HPDE6-E6E7 (cell line): ENCODE measurements around the gene CIT.
"Not testable (repeated sequence)": the region's sequence is repeated elsewhere in the genome, so short reads cannot be mapped to it uniquely, and the experiment has no call there.

Experiments
- DNase-seq: peaks from one replicate; pipeline ENCODE4 v3.0.0; 2011; ENCODE audit warnings: missing footprints; ENCODE audit errors: extremely low spot score

CIT gene, protein sequence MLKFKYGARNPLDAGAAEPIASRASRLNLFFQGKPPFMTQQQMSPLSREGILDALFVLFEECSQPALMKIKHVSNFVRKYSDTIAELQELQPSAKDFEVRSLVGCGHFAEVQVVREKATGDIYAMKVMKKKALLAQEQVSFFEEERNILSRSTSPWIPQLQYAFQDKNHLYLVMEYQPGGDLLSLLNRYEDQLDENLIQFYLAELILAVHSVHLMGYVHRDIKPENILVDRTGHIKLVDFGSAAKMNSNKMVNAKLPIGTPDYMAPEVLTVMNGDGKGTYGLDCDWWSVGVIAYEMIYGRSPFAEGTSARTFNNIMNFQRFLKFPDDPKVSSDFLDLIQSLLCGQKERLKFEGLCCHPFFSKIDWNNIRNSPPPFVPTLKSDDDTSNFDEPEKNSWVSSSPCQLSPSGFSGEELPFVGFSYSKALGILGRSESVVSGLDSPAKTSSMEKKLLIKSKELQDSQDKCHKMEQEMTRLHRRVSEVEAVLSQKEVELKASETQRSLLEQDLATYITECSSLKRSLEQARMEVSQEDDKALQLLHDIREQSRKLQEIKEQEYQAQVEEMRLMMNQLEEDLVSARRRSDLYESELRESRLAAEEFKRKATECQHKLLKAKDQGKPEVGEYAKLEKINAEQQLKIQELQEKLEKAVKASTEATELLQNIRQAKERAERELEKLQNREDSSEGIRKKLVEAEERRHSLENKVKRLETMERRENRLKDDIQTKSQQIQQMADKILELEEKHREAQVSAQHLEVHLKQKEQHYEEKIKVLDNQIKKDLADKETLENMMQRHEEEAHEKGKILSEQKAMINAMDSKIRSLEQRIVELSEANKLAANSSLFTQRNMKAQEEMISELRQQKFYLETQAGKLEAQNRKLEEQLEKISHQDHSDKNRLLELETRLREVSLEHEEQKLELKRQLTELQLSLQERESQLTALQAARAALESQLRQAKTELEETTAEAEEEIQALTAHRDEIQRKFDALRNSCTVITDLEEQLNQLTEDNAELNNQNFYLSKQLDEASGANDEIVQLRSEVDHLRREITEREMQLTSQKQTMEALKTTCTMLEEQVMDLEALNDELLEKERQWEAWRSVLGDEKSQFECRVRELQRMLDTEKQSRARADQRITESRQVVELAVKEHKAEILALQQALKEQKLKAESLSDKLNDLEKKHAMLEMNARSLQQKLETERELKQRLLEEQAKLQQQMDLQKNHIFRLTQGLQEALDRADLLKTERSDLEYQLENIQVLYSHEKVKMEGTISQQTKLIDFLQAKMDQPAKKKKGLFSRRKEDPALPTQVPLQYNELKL (N-terminal part only)

DNA sequence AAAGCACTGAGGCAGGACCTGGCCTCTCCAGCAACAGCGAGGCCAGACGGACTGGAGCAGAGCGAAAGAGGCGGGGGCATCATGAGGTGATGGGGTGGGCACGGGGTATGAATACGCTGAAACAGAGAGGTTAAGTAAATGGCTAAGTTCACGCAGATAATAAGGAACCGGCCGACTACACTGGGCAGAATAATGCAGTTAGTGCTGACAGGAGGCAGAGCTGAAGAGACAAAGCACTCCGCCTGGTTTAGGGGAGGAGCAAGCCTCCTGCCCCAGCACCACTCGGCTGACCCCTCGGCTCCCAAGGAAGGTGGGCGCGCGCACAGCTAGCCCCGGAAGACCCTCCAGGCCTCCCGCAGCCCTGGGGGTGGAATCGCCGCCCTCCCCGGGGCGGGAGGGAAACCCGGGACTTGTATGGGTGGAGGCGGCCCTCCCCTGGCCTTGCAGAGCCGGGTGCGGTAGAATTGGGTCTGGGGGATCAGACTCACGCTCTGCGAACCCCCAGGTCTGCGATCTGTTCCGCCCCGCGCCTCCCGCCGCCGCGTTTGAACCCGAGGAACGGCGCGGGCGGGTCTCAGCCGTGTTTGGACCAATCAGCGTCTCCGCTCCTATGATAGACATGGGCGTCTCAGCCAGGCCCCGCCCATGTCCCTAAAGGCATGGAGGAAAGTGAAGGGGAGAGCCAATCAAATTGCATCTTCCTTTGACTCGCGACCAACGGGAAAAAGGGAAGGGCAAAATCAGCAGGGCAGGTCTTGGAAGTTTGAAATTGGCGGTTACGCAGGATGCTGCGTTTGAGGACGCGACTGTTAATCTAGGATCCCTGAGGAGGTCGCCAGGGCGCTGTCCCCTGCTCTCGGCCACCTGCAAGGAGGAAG, at the start of gene CIT:
Gene CIT (minus strand): TSS at position 560 of the 878 bp plus-strand sequence. CDS start 1,152 bp downstream, outside the sequence.
- DNase-seq = peak; percentile 95

DNA sequence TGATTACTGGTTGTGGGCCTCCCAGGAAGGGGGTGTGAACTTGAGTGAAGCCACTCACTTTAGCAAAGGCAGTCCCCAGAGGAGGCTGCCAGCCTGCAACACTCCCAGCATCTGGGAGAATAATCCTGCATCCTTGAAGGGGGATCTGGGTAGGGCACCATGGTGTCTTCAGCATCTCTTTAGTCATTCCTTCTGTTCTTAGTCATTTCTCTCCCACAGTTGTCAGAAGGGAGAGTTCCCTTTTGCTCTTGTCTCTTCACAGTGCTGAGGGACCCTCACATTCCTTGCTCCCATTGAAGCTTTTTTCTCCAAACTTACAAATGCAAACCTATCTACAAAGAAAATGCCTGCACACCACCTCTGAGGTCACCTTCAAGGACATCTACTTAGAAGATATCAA, 48.1 kb upstream of the CIT start:
- DNase-seq = no peak

DNA sequence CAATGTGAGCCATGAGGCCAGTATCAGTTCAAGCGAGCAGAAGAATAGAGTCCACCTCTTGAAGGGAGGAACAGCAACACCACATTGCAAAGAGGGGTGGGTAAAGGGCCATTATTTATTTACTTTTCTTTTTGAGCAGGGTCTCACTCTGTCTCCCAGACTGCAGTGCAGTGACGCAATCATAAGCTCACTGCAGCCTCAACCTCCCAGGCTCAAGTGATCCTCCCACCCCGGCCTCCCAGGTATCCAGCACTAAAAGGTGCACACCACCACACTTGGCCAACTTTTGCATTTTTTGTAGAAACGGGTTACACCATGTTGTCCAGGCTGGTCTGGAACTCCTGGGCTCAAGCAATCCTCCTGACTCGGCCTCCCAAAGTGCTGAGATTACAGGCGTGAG, 42.9 kb upstream of the CIT start:
- DNase-seq = no peak

DNA sequence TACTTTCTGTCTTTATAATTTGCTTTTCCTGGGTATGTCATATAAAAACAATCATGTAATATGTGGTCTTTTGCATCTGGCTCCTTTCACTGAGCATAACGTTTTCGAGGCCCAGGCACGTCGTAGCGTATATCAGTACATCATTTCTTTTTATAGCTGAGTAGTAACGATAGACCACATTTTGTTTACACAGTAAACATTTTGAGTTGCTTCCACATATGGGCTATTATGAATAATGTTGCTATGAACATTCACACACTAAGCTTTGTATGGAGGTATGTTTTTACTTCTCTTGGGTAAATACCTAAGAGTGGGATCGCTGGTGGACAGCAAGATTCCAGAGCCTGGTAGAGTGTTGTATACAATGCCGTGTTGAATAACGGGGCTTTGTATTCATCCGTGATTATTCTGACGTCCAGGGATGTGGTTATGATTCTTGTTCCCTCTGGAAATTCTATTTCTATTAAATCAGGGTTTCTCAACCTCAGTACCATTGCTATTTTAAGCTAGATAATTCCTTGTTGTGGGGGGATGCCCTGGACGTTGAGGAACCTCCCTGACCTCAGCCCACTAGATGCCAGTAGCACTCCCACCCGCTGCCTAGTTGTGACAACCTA, 38.9 kb upstream of the CIT start:
- DNase-seq = no peak

DNA sequence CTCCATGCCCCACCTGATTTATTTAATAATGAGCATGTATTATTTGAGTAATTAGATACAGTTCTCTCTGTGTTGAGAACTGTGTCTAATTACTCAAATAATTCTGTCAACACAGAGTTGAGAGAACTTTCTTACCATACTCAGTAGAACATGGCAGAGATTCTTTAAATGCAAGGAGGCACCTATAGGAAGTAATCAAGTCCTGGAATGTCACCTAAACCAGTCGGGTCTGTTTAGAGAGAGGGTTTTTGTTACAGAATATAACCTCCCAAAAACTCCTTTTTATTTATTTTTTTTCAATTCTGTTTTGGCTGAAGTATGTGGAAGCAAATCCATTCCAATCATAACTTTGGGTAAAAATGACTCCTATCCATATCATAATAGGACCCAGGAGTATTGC, 37.5 kb upstream of the CIT start:
- no peak for DNase-seq

DNA sequence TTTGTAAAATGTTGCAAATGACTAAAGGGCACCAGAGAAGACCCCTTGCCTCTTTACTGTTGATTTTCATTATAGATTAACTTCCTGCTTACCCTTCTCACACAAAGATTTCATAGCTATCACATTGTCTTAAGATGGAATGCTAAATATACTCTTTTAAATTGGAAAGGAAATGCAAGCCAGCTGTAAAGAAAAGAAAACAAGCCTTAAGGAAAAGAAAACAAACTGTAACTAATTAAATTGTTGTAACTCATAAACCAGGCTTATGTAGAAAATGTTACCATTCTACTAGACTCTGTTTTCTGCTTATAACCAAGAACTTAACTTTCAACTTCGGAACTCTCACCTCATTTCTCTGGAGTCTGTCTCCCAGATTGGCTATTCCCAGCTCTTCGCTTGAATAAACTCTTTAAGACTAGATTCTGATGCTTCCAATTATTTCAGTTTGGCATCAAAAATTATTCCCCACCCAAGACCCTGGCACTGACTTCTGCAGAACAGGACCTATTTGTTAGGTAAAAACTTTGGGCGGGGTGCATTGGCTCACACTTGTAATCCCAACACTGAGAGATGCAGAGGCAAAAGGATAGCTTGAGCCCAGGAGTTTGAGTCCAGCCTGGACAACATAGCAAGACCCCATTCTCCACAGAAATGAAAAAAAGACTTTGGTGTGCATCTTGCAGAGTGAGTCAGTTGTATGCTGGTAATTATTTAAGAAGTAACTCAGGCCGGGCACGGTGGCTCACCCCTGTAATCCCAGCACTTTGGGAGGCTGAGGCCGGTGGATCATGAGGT, 36.6 kb upstream of the CIT start:
- no peak for DNase-seq

DNA sequence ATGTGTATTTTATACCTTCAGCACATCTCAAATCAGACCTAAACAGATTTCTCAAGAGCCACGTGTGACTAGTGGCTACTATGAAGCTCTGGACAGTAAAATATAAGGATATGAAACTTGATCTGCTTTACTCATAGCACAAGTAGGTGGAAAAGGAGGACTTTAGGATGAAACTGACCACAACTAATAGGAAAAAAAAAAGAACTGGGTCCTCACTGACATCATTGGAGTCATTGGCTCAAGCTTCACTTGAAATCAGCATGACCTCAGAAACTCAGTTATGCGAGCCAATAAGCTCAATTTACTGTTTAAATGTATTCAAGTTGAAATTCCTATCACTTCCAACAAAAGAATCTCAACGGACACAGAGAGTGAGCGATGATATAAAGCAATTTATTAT, 34.1 kb upstream of the CIT start:
- no peak for DNase-seq

DNA sequence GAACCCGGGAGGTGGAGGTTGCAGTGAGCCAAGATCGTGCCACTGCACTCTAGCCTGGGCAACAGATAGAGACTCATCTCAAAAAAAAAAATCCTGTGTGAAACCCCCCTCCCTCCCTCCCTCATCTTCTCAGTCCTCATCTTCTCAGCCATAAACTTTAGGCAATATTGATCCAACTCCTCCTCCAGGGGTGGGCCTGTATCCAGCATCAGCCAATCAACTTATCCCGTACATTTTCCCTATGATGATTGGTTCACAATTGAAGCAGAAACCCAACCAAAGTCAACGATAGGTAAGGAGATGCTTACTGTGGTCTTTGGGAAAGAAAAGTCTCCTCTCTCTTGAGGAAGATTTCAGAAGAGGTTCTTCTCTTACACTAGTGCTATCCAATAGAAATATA, 33.5 kb upstream of the CIT start:
- no peak for DNase-seq

DNA sequence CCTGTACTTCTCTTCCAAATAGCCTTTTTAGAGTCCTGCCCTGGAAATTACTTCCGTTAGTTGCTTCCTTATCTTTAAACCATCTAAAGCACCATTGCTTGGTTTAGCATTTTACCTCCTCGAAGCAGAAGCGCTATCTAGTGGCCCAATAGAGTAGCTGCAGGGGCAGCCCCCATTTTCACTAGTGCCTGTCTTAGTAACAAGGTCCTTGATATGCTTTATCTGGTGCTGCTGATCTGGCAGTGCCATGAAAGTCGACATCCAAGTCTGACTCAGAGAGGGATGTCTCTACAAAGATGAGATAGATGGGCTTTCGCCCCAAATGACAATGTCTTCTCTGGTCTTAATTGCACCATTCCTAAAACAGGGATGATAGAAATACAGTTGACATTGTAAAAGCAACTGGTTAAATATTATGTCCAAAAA, 25.0 kb upstream of the CIT start:
- peak; percentile 65 for DNase-seq

DNA sequence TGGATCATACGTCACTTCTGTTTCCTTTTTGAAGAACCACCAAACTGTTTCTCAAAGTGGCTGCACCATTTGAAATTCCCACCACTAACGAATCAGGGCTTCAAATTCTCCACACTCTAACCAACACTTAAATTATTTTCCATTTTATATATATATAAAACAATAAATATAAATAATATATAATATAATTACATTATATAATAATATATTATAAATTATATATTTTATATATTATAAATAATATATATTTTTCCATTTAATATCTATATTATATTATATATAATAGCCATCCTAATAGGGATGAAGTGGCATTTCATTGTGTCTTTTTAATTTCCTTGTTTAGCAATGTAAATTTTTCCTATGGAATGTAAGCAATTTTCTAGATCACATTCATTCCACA, 24.6 kb upstream of the CIT start:
- no peak for DNase-seq

DNA sequence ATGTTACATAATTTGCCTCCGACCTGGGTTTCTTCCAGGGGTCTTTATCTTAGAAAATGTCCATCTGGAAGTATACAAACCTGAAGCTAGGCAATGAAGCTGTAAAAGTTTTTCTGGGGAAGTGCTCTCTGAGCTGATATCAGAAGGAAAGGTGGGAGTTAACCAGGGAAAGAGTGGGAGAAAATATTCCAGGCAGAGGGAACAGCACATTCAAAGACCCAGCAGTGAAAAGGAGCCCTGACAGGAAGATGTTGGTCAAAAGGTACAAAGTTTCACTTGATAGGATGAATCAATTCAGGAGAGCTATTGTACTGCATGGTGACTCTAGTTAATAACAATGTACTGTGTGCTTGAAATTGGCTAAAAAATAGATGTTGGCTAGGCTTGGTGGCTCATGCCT, 17.8 kb upstream of the CIT start:
- no peak for DNase-seq

DNA sequence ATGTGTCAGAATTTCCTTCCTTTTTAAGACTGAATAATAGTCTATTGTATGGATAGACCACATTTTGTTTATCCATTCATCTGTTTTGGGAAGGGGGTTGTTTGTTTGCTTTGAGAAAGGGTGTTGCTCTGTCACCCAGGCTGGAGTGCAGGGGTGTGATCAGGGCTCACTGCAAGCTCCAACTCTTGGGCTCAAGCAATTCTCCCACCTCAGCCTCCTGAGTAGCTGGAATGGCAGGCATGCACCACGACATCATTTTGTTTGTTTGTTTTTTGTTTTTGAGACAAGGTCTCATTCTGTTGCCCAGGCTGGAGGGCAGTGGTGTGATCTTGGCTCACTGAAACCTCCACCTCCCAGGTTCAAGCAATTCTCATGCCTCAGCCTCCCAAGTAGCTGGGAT, 15.5 kb upstream of the CIT start:
- DNase-seq = not testable (repeated sequence)

DNA sequence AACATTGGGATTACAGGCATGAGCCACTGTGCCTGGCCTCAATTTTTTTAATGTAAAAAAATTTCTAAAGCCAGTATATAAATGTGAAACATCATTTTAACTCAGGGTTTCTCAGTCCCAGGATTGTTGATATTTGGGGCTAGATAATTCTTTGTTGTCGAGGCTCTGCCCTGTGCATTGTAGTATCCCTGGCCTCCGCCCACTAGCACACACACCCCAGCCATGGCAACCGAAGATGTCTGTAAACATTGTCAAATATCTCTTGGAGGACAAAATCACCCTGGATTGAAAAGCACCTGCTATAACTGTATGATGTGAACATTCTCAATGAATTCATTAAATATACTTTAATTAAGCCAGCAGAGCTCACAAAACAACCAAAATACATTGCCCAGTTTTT, 8.4 kb upstream of the CIT start:
- no peak for DNase-seq

DNA sequence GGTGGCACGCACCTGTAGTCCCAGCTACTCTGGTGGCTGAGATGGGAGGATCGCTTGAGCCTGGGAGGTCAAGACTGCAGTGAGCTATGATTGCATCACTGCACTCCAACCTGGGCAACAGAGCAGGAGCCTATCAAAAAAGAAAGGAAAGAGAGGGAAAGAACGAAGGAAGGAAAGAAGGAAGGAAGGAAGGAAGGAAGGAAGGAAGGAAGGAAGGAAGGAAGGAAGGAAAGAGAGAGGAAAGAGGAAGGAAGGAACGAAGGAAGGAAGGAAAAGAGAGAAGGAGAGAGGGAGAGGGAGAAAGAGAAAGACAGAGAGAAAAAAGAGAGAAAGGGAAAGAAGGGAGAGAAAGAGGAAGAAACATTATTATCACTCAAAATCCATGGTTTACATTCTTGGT, 6.7 kb upstream of the CIT start:
- not testable (repeated sequence) for DNase-seq

DNA sequence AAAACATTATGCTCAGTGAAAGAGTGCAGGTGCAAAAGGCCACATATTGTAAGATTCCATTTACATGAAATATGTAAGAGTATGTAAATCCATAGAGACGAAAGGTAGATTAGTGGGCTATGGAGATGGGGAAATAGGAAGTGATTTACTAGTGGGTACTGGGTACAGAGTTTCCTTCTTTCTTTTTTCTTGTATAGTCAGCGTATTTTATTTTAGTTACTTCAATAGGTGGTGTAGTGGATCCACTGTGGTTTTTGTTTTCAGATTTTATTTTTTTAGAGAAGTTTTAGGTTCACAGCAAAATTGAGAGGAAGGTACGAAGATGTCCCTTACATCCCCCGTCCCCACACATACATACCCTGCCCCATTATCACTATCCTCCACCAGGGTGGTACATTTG, 6.1 kb upstream of the CIT start:
- DNase-seq = no peak

DNA sequence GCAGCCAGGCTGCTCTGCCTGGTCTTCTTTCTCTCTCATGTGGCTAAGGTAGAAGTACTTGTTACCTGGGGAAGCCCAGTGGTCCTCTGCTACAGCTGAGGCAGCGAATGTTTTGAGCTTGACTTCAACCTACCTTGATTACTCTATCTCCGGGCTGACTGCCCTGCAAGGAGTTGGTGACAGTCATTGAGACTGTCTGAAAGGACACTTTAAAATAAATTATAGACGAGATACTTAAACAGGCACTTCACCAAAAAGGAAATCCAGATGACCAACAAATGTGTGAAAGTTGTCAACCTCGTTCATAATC, 474 bp upstream of the CIT start:
- DNase-seq = no peak

DNA sequence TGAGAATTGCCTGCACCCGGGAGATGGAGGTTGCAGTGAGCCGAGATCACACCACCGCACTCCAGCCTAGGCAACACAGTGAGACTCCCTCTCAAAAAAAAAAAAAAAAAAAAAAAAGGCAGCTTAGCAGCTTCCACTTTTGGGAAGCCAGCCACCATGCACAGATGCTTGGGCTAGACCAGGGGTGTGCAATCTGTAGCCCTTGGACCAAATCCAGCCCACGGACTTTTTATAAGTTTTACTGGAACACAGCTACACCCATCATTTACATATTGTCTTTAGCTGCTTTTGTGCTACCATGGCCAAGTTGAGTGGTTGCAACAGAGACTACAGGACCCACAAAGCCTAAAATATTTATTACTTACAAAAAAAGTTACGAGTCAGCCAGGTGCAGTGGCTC, 6.7 kb downstream of the CIT start:
- no peak for DNase-seq

DNA sequence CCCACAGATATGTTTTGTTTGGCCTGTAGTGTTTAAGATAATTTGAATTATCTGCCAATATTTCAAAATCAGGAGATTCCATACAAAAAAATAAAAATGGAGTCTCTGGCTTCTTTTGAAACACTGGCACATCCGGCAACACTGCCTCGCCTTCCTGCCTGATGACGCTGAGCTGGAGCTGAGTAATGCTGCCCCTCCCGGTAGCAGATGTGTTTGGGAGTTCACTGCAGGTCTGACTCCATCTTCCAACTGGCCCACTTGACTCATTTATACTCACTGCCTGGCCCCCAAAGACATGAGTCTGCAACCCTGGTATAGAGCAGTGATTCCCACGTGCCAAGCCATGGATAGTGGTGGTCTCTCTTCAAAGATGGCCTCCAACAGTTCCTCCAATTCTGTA, 7.4 kb downstream of the CIT start:
- peak; percentile 73 for DNase-seq

DNA sequence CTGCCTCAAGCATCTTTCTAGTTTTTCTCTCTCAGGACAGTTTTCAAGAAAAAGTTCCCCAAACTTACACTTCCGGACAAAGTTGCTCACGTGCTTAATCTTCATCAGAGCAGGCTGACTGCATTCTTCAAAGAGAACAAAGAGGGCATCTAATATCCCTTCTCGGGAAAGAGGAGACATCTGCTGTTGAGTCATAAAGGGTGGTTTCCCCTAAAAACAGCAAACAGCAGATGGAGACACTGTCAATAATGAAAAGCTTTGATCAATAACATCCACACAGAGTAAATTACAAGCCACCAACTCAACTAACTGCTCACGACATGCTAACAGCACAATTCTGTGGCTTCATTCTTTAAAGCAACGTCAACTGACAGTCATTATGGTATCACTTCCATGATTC, 8.1 kb downstream of the CIT start:
- DNase-seq = no peak

DNA sequence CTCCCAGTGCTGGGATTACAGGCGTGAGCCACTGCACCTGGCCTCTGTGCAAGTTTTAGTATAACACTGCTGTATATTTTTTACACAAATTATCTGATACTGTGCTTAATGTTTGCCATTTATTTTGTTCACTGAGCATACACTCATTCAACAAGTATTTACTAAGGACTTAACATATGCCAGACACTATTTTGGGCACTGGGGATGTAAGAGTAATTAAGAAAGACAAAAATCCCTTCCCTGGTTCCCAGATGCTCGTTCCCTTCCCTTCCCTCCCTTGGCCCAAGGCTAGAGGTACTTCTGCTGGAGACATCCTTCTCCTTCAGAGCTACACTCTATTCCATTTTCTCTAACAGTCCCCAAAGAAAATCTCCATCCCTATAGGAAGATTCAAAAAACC, 12.5 kb downstream of the CIT start:
- no peak for DNase-seq
